NCI-H510A (cell line): ENCODE measurements around the gene ANKS1B.

ENCODE experiments used
- DNase-seq: peaks from one replicate; lab custom pipeline; 2025; lab: John Stamatoyannopoulos, UW

Gene ANKS1B

GRCh38 chr12:98945864-98946263 is 1038.9 kb downstream of the ANKS1B start:
- no peak for DNase-seq

- no peak for DNase-seq
These were observed 1044.8 kb downstream of the ANKS1B start for GRCh38 chr12:98939926-98940325.

- no peak for DNase-seq
These were observed 1045.4 kb downstream of the ANKS1B start for GRCh38 chr12:98939350-98939749.

- DNase-seq = no peak
These were observed 1048.9 kb downstream of the ANKS1B start for GRCh38 chr12:98935847-98936246.

GRCh38 chr12:98922871-98923270 is 1061.9 kb downstream of the ANKS1B start:
- no peak for DNase-seq

- DNase-seq = no peak
These were observed 1066.4 kb downstream of the ANKS1B start for GRCh38 chr12:98918176-98918863.

- no peak for DNase-seq
These were observed 1068.6 kb downstream of the ANKS1B start for GRCh38 chr12:98916106-98916505.

GRCh38 chr12:98912401-98912974 is 1072.2 kb downstream of the ANKS1B start:
- DNase-seq = no peak

- DNase-seq = no peak
These were observed 1073.3 kb downstream of the ANKS1B start for GRCh38 chr12:98911396-98911795.

- no peak for DNase-seq
These were observed 1075.0 kb downstream of the ANKS1B start for GRCh38 chr12:98909746-98910145.

GRCh38 chr12:98908866-98909265 is 1075.9 kb downstream of the ANKS1B start:
- no peak for DNase-seq

GRCh38 chr12:98903875-98904274 is 1080.9 kb downstream of the ANKS1B start:
- no peak for DNase-seq

- DNase-seq = no peak
These were observed 1083.5 kb downstream of the ANKS1B start for GRCh38 chr12:98901189-98901588.

- no peak for DNase-seq
These were observed 1087.8 kb downstream of the ANKS1B start for GRCh38 chr12:98896938-98897337.

GRCh38 chr12:98895086-98895651 is 1089.6 kb downstream of the ANKS1B start:
- no peak for DNase-seq

GRCh38 chr12:98894412-98895085 is 1090.2 kb downstream of the ANKS1B start:
- DNase-seq = no peak

GRCh38 chr12:98893675-98894411 is 1090.9 kb downstream of the ANKS1B start:
- no peak for DNase-seq

- no peak for DNase-seq
These were observed 1091.5 kb downstream of the ANKS1B start for GRCh38 chr12:98893126-98893674.

- DNase-seq = no peak
These were observed 1099.0 kb downstream of the ANKS1B start for GRCh38 chr12:98885778-98886177.

- DNase-seq = no peak
These were observed 1101.5 kb downstream of the ANKS1B start for GRCh38 chr12:98883231-98883630.

GRCh38 chr12:98882526-98882925 is 1102.2 kb downstream of the ANKS1B start:
- DNase-seq = no peak

GRCh38 chr12:98873776-98874175 is 1111.0 kb downstream of the ANKS1B start:
- no peak for DNase-seq
